AG10803 (cell line): Measurements from ENCODE around the gene AFF3.

Experiments used
- DNase-seq: peaks from one replicate; pipeline ENCODE4 v3.0.0; 2010; ENCODE audit warnings: low read depth
- H3K4me3 ChIP-seq: 2 replicates; pipeline ENCODE4 v1.5.1; 2011; ENCODE audit warnings: mild to moderate bottlenecking, low read length, control low read depth
- TF ChIP-seq, protein P1 (sequence below): conservative IDR thresholded peaks from 2 replicates; pipeline ENCODE4 v1.5.1; 2011; ENCODE audit warnings: mild to moderate bottlenecking, low read length, control low read depth, inconsistent platforms

The AFF3 gene

DNA sequence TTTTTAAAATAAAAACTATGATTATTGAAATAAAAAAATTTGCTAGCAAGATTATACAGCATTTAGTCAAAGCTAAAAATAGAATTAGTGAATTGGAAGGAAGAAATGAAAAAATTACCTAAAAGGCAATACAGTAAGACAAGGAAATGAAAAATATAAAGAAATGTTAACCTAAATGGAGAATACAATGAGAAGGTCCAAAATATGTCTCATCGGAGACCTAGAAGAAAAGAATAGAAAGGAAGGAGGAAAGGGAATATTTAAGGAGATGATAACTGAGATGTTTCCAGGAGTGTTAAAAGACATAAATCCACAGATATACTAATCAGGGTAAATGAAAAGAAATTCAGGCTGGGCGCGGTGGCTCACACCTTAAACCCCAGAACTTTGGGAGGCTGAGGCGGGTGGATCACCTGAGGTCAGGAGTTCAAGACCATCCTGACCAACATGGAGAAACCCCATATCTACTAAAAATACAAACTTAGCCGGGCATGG lies 78.9 kb downstream of the AFF3 start:
- DNase-seq: no peak
- H3K4me3 ChIP-seq: no peak overlapping the region
- TF ChIP-seq, protein P1, sequence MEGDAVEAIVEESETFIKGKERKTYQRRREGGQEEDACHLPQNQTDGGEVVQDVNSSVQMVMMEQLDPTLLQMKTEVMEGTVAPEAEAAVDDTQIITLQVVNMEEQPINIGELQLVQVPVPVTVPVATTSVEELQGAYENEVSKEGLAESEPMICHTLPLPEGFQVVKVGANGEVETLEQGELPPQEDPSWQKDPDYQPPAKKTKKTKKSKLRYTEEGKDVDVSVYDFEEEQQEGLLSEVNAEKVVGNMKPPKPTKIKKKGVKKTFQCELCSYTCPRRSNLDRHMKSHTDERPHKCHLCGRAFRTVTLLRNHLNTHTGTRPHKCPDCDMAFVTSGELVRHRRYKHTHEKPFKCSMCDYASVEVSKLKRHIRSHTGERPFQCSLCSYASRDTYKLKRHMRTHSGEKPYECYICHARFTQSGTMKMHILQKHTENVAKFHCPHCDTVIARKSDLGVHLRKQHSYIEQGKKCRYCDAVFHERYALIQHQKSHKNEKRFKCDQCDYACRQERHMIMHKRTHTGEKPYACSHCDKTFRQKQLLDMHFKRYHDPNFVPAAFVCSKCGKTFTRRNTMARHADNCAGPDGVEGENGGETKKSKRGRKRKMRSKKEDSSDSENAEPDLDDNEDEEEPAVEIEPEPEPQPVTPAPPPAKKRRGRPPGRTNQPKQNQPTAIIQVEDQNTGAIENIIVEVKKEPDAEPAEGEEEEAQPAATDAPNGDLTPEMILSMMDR: no peak

DNA sequence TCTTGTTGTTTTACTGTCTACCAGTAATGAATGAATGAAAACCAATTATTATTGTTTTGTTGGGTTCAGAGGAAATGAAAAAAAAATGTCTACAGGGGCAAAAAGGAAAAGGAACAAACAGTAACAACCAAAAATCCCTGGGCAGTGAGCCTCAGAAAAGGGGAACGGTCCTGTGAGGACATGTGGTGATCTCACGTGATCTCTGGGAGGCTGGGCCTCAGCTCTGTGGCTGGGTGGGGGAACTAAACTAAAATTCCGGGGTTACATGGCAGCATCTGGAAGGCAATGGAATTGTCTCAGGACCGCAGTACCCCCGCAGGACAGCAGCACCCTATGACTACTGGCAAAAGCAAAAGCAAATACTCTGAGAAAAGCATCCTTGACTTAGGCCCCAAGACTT lies 80.1 kb downstream of the AFF3 start:
- no peak for DNase-seq
- TF ChIP-seq, protein P1: no peak
- no peak overlapping the region for H3K4me3 ChIP-seq

DNA sequence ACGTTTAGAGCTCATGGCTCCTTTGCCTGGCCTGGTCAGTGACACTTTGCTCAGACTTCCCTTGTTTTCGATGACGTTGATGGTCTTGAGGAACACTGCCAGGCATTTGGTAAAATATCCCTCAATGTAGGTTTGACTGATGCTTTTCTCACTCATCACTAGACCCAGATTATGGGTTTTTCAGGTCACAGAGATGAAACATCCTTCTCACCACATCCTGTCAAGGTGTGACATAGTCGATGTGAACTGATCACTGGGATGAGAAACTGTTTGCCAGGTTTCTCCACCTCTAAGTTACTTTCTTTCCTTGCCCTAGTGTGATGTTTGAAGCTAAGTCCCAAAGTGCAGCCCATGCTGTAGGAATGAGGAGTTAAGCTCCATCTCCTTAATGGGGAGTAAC lies 81.5 kb downstream of the AFF3 start:
- no peak for DNase-seq
- TF ChIP-seq, protein P1: no peak
- H3K4me3 ChIP-seq: no peak overlapping the region

DNA sequence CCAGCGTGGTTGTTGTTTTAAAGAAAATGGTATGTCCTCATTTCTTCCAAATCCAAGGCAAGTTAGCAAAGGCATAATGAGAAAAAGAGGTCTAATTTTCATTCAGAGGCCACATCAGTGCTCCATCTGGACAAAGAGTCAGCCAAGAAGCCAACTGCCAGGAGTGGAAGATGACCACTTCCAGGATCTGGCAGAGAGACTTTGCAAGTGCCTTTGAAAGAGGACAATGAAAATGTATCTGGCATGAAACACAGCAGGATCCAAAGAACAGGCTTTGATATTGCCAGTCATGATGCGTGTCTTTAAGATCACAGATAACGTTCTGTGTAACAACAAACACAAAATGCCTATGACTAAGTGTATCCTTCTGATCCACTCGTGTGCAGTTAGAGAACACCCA lies 82.8 kb downstream of the AFF3 start:
- no peak overlapping the region for H3K4me3 ChIP-seq
- peak; percentile 22 for DNase-seq
- TF ChIP-seq, protein P1: no peak

DNA sequence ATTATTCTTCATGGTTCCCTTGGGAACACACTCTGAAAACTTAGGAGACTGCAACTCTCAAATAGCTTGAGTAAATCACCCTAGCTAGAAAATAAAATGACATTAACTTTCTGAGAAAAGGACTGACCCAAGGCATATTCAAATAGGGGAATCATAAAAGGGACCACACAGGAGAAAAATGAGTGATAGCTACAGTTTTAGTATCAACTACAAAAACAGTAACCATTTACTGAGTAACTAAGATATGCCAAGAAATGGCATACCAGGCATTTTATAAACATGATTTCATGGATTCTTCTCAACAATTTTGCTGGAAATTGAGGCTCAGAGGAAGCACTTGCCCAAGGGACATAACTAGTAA lies 84.5 kb downstream of the AFF3 start:
- peak; percentile 57 for DNase-seq
- H3K4me3 ChIP-seq: no peak overlapping the region
- TF ChIP-seq, protein P1: no peak

DNA sequence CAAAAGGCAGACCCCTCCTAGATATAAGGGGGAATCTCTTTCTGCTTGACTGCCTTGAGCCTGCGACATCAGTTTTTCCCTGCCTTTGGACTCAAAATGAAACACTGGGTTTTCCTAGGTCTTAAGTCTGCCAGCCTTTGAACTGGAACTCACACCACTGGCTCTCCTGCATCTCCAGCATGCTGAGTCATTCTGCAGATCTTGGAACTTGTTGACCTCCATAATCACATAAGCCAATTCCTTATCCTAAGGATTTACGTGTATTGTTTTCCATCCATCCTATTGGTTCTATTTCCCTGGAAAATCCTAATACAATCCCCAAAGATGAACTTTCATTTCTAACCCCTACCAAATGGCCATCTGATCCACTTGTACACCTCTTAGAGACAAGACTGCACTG lies 88.0 kb downstream of the AFF3 start:
- H3K4me3 ChIP-seq: no peak overlapping the region
- DNase-seq: no peak
- TF ChIP-seq, protein P1: no peak

DNA sequence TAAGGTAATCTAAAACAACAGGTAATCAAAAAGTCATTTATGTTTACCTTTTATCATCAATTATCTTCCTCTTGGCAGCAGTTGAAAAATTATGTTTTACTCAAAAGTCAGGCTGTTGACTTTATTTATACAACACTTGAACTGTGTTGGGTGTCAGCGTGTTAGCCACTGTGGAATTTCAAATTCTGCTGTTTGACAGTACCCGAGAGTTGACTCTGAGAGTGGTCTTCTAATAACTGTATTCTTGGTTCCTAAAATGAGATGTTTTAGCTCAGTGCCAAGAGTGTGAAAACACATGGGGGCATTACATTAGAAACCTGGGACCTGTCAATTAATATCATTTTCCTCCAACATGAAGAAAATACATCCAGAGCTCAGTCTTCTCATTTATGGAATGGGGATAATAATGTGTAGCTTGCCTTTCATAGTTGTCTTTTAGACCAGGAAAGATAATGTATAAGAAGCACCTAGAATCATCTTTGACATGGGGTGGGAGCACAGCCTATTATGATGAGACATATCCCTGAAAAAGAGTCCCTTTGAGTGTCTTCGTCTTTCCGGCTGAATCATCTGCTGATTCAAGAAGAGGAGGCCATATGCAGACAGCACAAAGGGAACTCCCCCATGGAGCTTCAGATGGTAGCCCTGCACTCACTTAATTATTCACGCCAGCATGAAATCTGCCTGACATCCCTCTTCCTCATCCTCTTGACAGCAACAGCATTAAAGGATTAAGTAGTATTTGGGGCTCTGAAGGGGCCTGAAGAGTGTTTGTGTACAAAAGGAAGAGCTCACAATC lies 89.1 kb downstream of the AFF3 start:
- TF ChIP-seq, protein P1: no peak
- H3K4me3 ChIP-seq: no peak overlapping the region
- DNase-seq: no peak
